HepG2 (cell line): ENCODE data around the gene ZNF384. TPM values are rescaled to one million over a fixed set of nuclear protein-coding genes. Genes with fewer than 3 reads are reported as not detected.

Experiments
- ATAC-seq: fragments of 200-7000 bp; cut with Tn5 transposase; 3 replicates; pipeline ENCODE4 v1.9.1; 2020; ENCODE audit warnings: mild to moderate bottlenecking, moderate library complexity
- BruUV-seq: library from RNA; stranded (reverse); fragments of 400-500 nt; replicated peaks from 2 replicates; lab custom pipeline; 2021; lab: Mats Ljungman, UMichigan
- CTCF ChIA-PET: fragments of 300-600 bp; formaldehyde crosslinking; extraction: SDS; loops from one replicate; lab custom pipeline; 2021; ENCODE audit warnings: low total read pairs, inconsistent platforms, low intra/inter-chr PET ratio; lab: Yijun Ruan, JAX
- POLR2A ChIA-PET: fragments of 350-600 bp; sonication (Branson Sonifier 250); formaldehyde crosslinking; loops from one replicate; lab custom pipeline; 2020; ENCODE audit warnings: antibody characterized with exemption, inconsistent platforms; lab: Yijun Ruan, JAX
- DNase-seq: peaks from one replicate; pipeline ENCODE4 v3.0.0-alpha.2; 2015; ENCODE audit warnings: low spot score
- FAIRE-seq: peaks from 3 replicates; lab custom pipeline; 2011; peaks lifted over from hg19 to GRCh38; lab: Jason Lieb, UNC
- H2AFZ ChIP-seq: one replicate; pipeline ENCODE4 v1.6.1; 2011; ENCODE audit warnings: low read length, inconsistent platforms
- H3K27ac ChIP-seq: fragments of 300-600 bp; 3 replicates; pipeline ENCODE4 v1.8.0; 2011; ENCODE audit warnings: mixed run types, mild to moderate bottlenecking, mixed read lengths, low read length, inconsistent platforms; ENCODE audit not compliant: insufficient read depth; ENCODE audit errors: extremely low read length
- H3K27me3 ChIP-seq, 2 experiments: fragments of 200-600 bp in 1 of 2; 2 replicates in 1 of 2; 3 replicates in 1 of 2; pipeline versions ENCODE4 v1.6.0 to v1.8.0; 2011; ENCODE audit warnings: low read length in 2 of 2, mild to moderate bottlenecking in 2 of 2, moderate library complexity in 2 of 2, inconsistent platforms in 1 of 2; ENCODE audit not compliant: insufficient read depth in 2 of 2, control insufficient read depth in 1 of 2
- H3K36me3 ChIP-seq, 2 experiments: fragments of 200-600 bp in 1 of 2; replicated peaks in 1 of 2; 2 replicates in 1 of 2; 3 replicates in 1 of 2; pipeline versions ENCODE4 v1.5.1 to v1.8.0; 2011; ENCODE audit warnings: low read length in 2 of 2, inconsistent platforms in 1 of 2; ENCODE audit not compliant: insufficient read depth in 2 of 2, control insufficient read depth in 1 of 2
- H3K4me1 ChIP-seq: 2 replicates; pipeline ENCODE4 v1.5.1; 2012; ENCODE audit warnings: low read length, inconsistent platforms; ENCODE audit not compliant: insufficient read depth
- H3K4me2 ChIP-seq: 2 replicates; pipeline ENCODE4 v1.6.0; 2011; ENCODE audit warnings: low read depth, low read length, inconsistent platforms
- H3K4me3 ChIP-seq, 3 experiments: fragments of 200-600 bp in 1 of 3; sonication (generic), shearing (Covaris generic) in 1 of 3; replicated peaks in 1 of 3; 2 replicates each; pipeline ENCODE4 v1.5.1; 2011 to 2016; ENCODE audit warnings: low read length in 3 of 3, inconsistent platforms in 2 of 3, low read depth in 2 of 3, mild to moderate bottlenecking in 2 of 3, control low read depth in 1 of 3, mixed read lengths in 1 of 3; ENCODE audit not compliant: insufficient read depth in 1 of 3
- H3K79me2 ChIP-seq: one replicate; pipeline ENCODE4 v1.6.1; 2011; ENCODE audit warnings: low read length, inconsistent platforms; ENCODE audit not compliant: insufficient read depth
- H3K9ac ChIP-seq: 2 replicates; pipeline ENCODE4 v1.6.0; 2011; ENCODE audit warnings: mild to moderate bottlenecking, low read depth, low read length, inconsistent platforms; ENCODE audit not compliant: insufficient read depth
- H3K9me3 ChIP-seq: 2 replicates; pipeline ENCODE4 v1.5.1; 2012; ENCODE audit warnings: mild to moderate bottlenecking, low read length
- H4K20me1 ChIP-seq: 2 replicates; pipeline ENCODE4 v1.6.0; 2011; ENCODE audit warnings: inconsistent platforms, mild to moderate bottlenecking, low read length, moderate library complexity; ENCODE audit not compliant: insufficient read depth
- CSRNP1 ChIP-seq: sonication (generic); formaldehyde crosslinking; IDR thresholded peaks from 2 replicates; pipeline ENCODE4 v1.8.1; 2023; ENCODE audit warnings: mild to moderate bottlenecking, missing genetic modification reagents
- JUND ChIP-seq: sonication (generic); formaldehyde crosslinking; IDR thresholded peaks from 2 replicates; pipeline ENCODE4 v1.8.0; 2022; ENCODE audit warnings: mild to moderate bottlenecking, missing genetic modification reagents
- KDM5B ChIP-seq: sonication (generic); formaldehyde crosslinking; IDR thresholded peaks from 2 replicates; pipeline ENCODE4 v1.4.0; 2020; ENCODE audit warnings: missing genetic modification reagents, mild to moderate bottlenecking, borderline replicate concordance
- KLF6 ChIP-seq: IDR thresholded peaks from 2 replicates; pipeline ENCODE4 v1.8.0; 2016; ENCODE audit warnings: missing biosample characterization, missing genetic modification reagents
- MLLT10 ChIP-seq: sonication (generic); formaldehyde crosslinking; IDR thresholded peaks from 2 replicates; pipeline ENCODE4 v1.4.0; 2020; ENCODE audit warnings: missing genetic modification reagents
- TBL1XR1 ChIP-seq: fragments of 150-350 bp; IDR thresholded peaks from 2 replicates; pipeline ENCODE4 v1.6.1; 2014; ENCODE audit warnings: borderline replicate concordance, low read length; ENCODE audit not compliant: partially characterized antibody
- TBX2 ChIP-seq: sonication (generic); formaldehyde crosslinking; IDR thresholded peaks from 2 replicates; pipeline ENCODE4 v1.5.0; 2020; ENCODE audit warnings: missing genetic modification reagents, mild to moderate bottlenecking, borderline replicate concordance
- ZNF10 ChIP-seq: sonication (generic); formaldehyde crosslinking; IDR thresholded peaks from 2 replicates; pipeline ENCODE4 v1.4.0; 2020; ENCODE audit warnings: mild to moderate bottlenecking, low read depth, missing genetic modification reagents, borderline replicate concordance
- ZNF274 ChIP-seq: sonication (generic); formaldehyde crosslinking; IDR thresholded peaks from 2 replicates; pipeline ENCODE4 v1.5.1; 2020; ENCODE audit warnings: mild to moderate bottlenecking, missing genetic modification reagents
- ZNF510 ChIP-seq: sonication (generic); formaldehyde crosslinking; IDR thresholded peaks from 2 replicates; pipeline ENCODE4 v1.4.0; 2020; ENCODE audit warnings: low read depth, mild to moderate bottlenecking, missing genetic modification reagents
- ZNF790 ChIP-seq: sonication (generic); formaldehyde crosslinking; IDR thresholded peaks from 2 replicates; pipeline ENCODE4 v1.8.0; 2022; ENCODE audit warnings: missing genetic modification reagents, mild to moderate bottlenecking, borderline replicate concordance
- ZNF816 ChIP-seq: sonication (generic); formaldehyde crosslinking; IDR thresholded peaks from 2 replicates; pipeline ENCODE4 v1.8.0; 2022; ENCODE audit warnings: missing genetic modification reagents, mild to moderate bottlenecking, borderline replicate concordance
- ZNF879 ChIP-seq: sonication (generic); formaldehyde crosslinking; IDR thresholded peaks from 2 replicates; pipeline ENCODE4 v1.8.1; 2023; ENCODE audit warnings: missing genetic modification reagents
- WGBS: methylation state at CpG from one replicate; pipeline ENCODE4 v1.1.6; 2017; ENCODE audit warnings: low lambda C conversion rate; 5-methylcytosine and 5-hydroxymethylcytosine counted together
- in situ Hi-C: cut with HindIII; loops from 2 replicates; pipeline ENCODE4 v1.10.0; 2017; ENCODE audit warnings: low pct_unique_long_range_greater_than_20kb; ENCODE audit not compliant: extremely low pct_ligation_motif_present
- intact Hi-C: fragments of 100-400 bp; cut with micrococcal nuclease; formaldehyde crosslinking; loops from one replicate; pipeline ENCODE4 v1.10.0; 2022; ENCODE audit not compliant: unreplicated experiment
- polyA plus RNA-seq, 8 experiments: library from polyadenylated mRNA; depleted of rRNA in 3 of 8; stranded (reverse) in 7 of 8; unstranded in 1 of 8; fragments of >200 nt; fragmentation: Illumina TruSeq in 4 of 8; extraction: Trizol in 4 of 8; gene quantifications; 2 replicates each; pipeline versions ENCODE4 v1.2.1 to v1.2.3, GENCODE V29; 2011 to 2016; ENCODE audit warnings: low read depth in 4 of 8, missing spikeins in 1 of 8, mixed read lengths in 1 of 8; ENCODE audit not compliant: insufficient read depth in 1 of 8
- total RNA-seq, 5 experiments: library from RNA; depleted of rRNA; stranded (reverse); fragments of >200 nt; fragmentation: Illumina TruSeq; extraction: Trizol; gene quantifications; 2 replicates each; pipeline ENCODE4 v1.2.3, GENCODE V29; 2016; ENCODE audit warnings: low read depth in 1 of 5
- TF ChIP-seq, protein P1 (sequence below): sonication (generic); formaldehyde crosslinking; IDR thresholded peaks from 2 replicates; pipeline ENCODE4 v1.8.0; 2022; ENCODE audit warnings: low read depth, missing genetic modification reagents

The ZNF384 gene
- total and polyA plus RNA-seq, 2 of the 13 experiments (the other 11 are each of a cell fraction or from before 2014, with no cell fraction given): 23.6 to 55.3 TPM

GRCh38 chr12:6653342-6653741 is 35.8 kb downstream of the ZNF384 start (continued):
- no peak for TF ChIP-seq ZNF510

DNA sequence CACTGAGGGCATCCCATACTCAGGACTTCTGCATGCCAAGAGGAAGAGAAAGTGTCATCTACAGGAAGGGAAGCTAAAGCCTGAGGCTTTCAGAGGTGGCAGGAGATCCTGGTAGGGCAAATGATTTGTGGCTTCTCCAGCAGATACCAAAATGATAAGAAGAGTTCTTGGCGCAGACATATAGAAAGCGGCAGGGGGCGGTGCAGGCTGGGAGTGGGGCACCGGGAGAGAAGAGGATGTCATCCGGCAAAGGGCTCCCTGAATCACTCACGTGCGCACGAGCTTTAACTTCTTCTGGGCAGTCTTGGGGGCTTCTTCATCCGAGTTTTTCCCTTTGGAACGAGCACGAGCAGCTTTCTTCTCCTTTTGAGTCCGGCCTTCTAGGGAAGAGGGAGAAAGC is 36.8 kb downstream of the ZNF384 start:
- no peak for DNase-seq
- Histone ChIP-seq H3K4me3 (no peak overlapping the region), H3K9me3 (no peaks in the 10 kb centered on the region), H2AFZ (no peak overlapping the region), H3K79me2 (no peaks in the 10 kb centered on the region), H3K9ac (no peak overlapping the region)
- intact Hi-C loops (no loop called here), in situ Hi-C loops (no loop called here)
- WGBS: 96% methylated on average over 8 of the region's 12 CpGs
- ATAC-seq: no peak
- POLR2A ChIA-PET: interaction anchor here (0.7 kb wide), 1 partner anchor 71 kb away, joined by 4 read pairs; the partner anchor contains the start of gene COPS7A
- no TSS peak for BruUV-seq
- TF ChIP-seq ZNF274 (no peak), KDM5B (CRISPR knock-in tag) (no peak)
- TF ChIP-seq, all 625 proteins: peak for 0
- no peaks in the 10 kb centered on the region for H3K4me1 ChIP-seq
- no peak overlapping the region for H3K4me2 ChIP-seq
- no peak overlapping the region for H3K27ac ChIP-seq
- no peaks in the 10 kb centered on the region for H3K27me3 ChIP-seq
- CTCF ChIA-PET: no interaction called here
- FAIRE-seq: no peak
- peaks cover 12 to 24% of the 10 kb centered on the region in 2 experiments for H3K36me3 ChIP-seq
- H4K20me1 ChIP-seq: no peaks in the 10 kb centered on the region

DNA sequence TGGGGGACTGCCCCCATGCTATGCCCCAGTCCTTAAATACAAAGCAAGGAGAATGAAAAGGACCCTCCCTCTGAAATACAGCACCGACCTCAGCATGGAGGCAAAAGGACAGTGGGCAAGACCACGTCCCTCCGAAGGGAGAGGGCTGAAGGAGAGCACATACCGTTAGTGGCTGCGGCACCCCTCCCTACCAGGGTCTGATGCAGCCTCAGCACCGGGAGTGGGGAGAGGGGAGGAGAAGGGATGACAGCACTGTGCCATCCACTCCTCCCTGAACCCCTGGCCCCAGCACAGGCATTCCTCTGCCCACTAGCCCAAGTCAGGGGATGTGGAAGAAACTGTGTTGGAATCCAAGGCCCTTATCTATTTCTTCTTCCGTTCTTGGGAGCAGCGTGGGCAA is 38.3 kb downstream of the ZNF384 start:
- intact Hi-C loops: no loop called here
- BruUV-seq: no TSS peak
- TF ChIP-seq ZNF10 (CRISPR knock-in tag): no peak
- TF ChIP-seq, protein P1, sequence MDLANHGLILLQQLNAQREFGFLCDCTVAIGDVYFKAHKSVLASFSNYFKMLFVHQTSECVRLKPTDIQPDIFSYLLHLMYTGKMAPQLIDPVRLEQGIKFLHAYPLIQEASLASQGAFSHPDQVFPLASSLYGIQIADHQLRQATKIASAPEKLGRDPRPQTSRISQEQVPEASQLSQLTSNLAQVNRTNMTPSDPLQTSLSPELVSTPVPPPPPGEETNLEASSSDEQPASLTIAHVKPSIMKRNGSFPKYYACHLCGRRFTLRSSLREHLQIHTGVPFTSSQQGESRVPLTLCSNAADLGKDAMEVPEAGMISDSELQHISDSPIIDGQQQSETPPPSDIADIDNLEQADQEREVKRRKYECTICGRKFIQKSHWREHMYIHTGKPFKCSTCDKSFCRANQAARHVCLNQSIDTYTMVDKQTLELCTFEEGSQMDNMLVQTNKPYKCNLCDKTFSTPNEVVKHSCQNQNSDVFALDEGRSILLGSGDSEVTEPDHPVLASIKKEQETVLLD (CRISPR knock-in tag): no peak
- TF ChIP-seq ZNF879 (CRISPR knock-in tag): no peak
- no peak for TF ChIP-seq ZNF790
- TF ChIP-seq MLLT10 (CRISPR knock-in tag): no peak
- TF ChIP-seq CSRNP1 (CRISPR knock-in tag): no peak
- no peak for TF ChIP-seq KLF6
- no peak for TF ChIP-seq ZNF816 (CRISPR knock-in tag)
- TF ChIP-seq JUND (CRISPR knock-in tag): no peak
- TF ChIP-seq TBL1XR1: no peak
- TF ChIP-seq TBX2 (CRISPR knock-in tag): no peak

More for the DNA sequence above, 38.3 kb downstream of the ZNF384 start:
- Histone ChIP-seq H3K79me2 (no peaks in the 10 kb centered on the region), H4K20me1 (no peaks in the 10 kb centered on the region), H3K9ac (no peak overlapping the region), H3K4me2 (no peak overlapping the region), H3K4me1 (no peaks in the 10 kb centered on the region), H3K36me3 (peaks cover 12 to 19% of the 10 kb centered on the region in 2 experiments), H2AFZ (no peak overlapping the region), H3K27me3 (no peaks in the 10 kb centered on the region), H3K9me3 (no peaks in the 10 kb centered on the region), H3K27ac (no peak overlapping the region), H3K4me3 (no peak overlapping the region)
- ATAC-seq: no peak
- ChIA-PET POLR2A (no interaction called here), CTCF (no interaction called here)
- FAIRE-seq: no peak
- in situ Hi-C loops: no loop called here
- DNase-seq: no peak
- WGBS: 92% methylated on average over 8 of the region's 8 CpGs
